Left lung (tissue), 10 donors: ENCODE data around the gene KRT83. TPM values are rescaled to one million over a fixed set of nuclear protein-coding genes. Genes with fewer than 3 reads are reported as not detected.
"Not testable (repeated sequence)": the region's sequence is repeated elsewhere in the genome, so short reads cannot be mapped to it uniquely, and the experiment has no call there.

Experiments used
- ATAC-seq: fragments of 200-7000 bp; cut with Tn5 transposase; one replicate; pipeline ENCODE4 v1.9.1; 2020; ENCODE audit warnings: moderate library complexity
- DNase-seq, 4 donors: peaks; one replicate each; pipeline ENCODE4 v3.0.0-alpha.2; 2013 to 2020
- H3K27ac ChIP-seq, 2 donors: fragments of 200-600 bp; sonication (generic) in 1 of 2; one replicate each; pipeline versions ENCODE4 v1.5.0 to v1.8.0; 2020 to 2021
- H3K27me3 ChIP-seq, 2 donors: fragments of 200-600 bp; sonication (generic) in 1 of 2; one replicate each; pipeline versions ENCODE4 v1.5.0 to v1.8.0; 2020 to 2021
- H3K36me3 ChIP-seq, 2 donors: fragments of 200-600 bp; sonication (generic) in 1 of 2; one replicate each; pipeline versions ENCODE4 v1.5.0 to v1.8.0; 2020 to 2021
- H3K4me1 ChIP-seq, 2 donors: fragments of 200-600 bp; one replicate each; pipeline ENCODE4 v1.8.0; 2021
- H3K4me3 ChIP-seq, 2 donors: fragments of 200-600 bp; sonication (generic) in 1 of 2; one replicate each; pipeline versions ENCODE4 v1.5.0 to v1.8.0; 2020 to 2021; ENCODE audit warnings: mild to moderate bottlenecking in 1 of 2
- H3K9me3 ChIP-seq, 2 donors: fragments of 200-600 bp; sonication (generic) in 1 of 2; one replicate each; pipeline versions ENCODE4 v1.5.0 to v1.8.0; 2020 to 2021
- CTCF ChIP-seq, 2 donors: fragments of 200-600 bp; sonication (generic) in 1 of 2; IDR thresholded peaks; one replicate each; pipeline versions ENCODE4 v1.5.0 to v1.8.0; 2021; ENCODE audit warnings: antibody characterized with exemption in 2 of 2
- intact Hi-C, 2 donors: fragments of 100-400 bp; cut with DNase I; formaldehyde crosslinking; loops; one replicate each; pipeline versions ENCODE4 v1.11.2 to v1.14.2; 2022
- polyA plus RNA-seq, 6 donors: library from polyadenylated mRNA; unstranded; fragments of 120-200 nt; gene quantifications; one replicate each; pipeline ENCODE4 v1.2.1, GENCODE V29; 2013; ENCODE audit not compliant: insufficient read length in 6 of 6
- total RNA-seq, 2 donors: library from RNA; stranded (reverse); fragmentation: NEBNext Ultra II Directional; extraction: Animal tissue kit (Norgen Biotek cat#: 25700); gene quantifications; one replicate each; pipeline ENCODE4 v1.2.1, GENCODE V29; 2021
- donor health status: DM: no; HTN: yes; CAD: no.
- donor health status: DM: no; HTN: no; CAD: no.

Gene KRT83
- total and polyA plus RNA-seq, 8 donors: not detected

DNA sequence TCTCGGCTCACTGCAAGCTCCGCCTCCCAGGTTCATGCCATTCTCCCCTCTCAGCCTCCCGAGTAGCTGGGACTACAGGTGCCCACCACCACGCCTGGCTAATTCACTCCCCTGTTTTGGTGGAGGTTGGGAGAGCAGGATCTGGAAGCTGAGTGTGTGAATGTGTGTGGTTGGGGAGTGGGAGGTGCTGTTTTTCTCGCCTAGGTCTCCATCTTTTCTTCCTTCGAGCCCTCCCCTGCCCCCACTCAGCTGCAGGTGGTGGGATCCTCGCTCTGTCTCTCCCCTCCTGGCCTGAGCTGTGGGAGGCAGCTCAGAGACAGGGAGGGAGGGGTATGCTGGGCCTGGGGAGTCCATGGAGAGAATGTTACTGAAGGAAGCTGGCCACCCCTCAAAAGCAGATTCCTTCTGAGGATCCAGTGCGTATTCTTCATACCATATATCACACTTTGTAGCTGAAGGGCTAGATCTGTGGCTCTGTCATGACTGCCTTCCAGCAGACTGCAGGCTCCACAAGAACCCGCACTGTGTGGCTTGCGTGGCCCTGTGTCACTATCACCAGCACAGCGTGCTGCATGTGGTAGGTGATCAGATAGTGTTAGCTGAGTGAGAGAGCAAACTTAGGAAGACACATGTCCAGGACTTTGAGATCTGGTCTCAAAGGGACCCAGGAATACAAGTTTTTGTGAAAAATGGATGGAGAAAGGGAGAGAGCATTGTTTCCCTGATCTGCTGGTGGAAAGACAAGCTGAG, 2.8 kb downstream of the KRT83 start:
- intact Hi-C loops: no loop called here
- no peak for ATAC-seq
- H3K27ac ChIP-seq: no peak overlapping the region

DNA sequence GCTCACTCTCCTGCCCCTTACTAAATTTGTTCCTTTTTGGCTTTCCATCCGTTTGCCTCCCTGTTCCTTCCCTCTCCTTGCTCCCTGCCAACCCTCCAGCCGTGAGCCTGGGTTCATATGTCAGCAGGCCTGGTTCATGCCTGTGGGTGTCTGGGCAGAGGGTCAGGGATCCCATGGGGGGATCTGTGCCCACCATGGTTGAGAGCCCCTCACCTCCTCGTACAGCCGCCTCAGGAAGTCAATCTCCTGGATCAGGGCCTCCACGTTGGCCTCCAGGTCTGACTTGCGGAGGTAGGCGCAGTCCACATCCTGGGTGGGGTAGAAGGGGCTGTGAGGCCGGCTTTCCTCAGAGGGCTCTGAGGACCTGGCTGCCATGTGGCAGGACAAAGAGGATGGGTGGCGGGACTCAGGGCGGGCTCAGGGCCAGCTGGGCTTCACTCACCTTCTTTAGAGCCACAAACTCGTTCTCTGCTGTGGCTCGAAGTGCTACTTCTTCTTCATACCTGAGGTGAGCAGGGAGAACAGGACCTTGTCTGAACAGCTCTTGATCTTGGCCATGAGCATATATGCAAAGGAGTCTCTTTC, 3.6 kb downstream of the KRT83 start:
- no peak overlapping the region for H3K4me3 ChIP-seq
- ATAC-seq (no peak), DNase-seq (no peak)
- H3K9me3 ChIP-seq: no peaks in the 10 kb centered on the region
- no peaks in the 10 kb centered on the region for H3K36me3 ChIP-seq
- peaks cover 5 to 64% of the 10 kb centered on the region in 2 donors for H3K27me3 ChIP-seq
- TF ChIP-seq CTCF (IDR thresholded peaks at IDR 0.05): no peak
- H3K27ac ChIP-seq: no peak overlapping the region
- no peaks in the 10 kb centered on the region for H3K4me1 ChIP-seq
- intact Hi-C loops: no loop called here

More for the DNA sequence above, 2.8 kb downstream of the KRT83 start:
- DNase-seq: no peak
- no peaks in the 10 kb centered on the region for H3K36me3 ChIP-seq
- no peak for TF ChIP-seq CTCF (IDR thresholded peaks at IDR 0.05)
- H3K9me3 ChIP-seq: no peaks in the 10 kb centered on the region
- no peak overlapping the region for H3K4me3 ChIP-seq
- H3K27me3 ChIP-seq: peaks cover 5 to 69% of the 10 kb centered on the region in 2 donors
- H3K4me1 ChIP-seq: no peaks in the 10 kb centered on the region

GRCh38 chr12:52316701-52317100, 4.5 kb downstream of the KRT83 start:
- Histone ChIP-seq H3K4me3 (no peak overlapping the region), H3K27ac (no peak overlapping the region), H3K27me3 (peaks cover 5 to 64% of the 10 kb centered on the region in 2 donors), H3K9me3 (no peaks in the 10 kb centered on the region), H3K4me1 (no peaks in the 10 kb centered on the region), H3K36me3 (no peaks in the 10 kb centered on the region)
- no peak for TF ChIP-seq CTCF (IDR thresholded peaks at IDR 0.05)
- DNase-seq: no peak
- intact Hi-C loops: no loop called here
- no peak for ATAC-seq

GRCh38 chr12:52316290-52316689, 4.9 kb downstream of the KRT83 start:
- ATAC-seq: no peak
- Histone ChIP-seq H3K27me3 (peaks cover 5 to 64% of the 10 kb centered on the region in 2 donors), H3K36me3 (no peaks in the 10 kb centered on the region), H3K4me1 (no peaks in the 10 kb centered on the region), H3K4me3 (no peak overlapping the region), H3K27ac (no peak overlapping the region), H3K9me3 (no peaks in the 10 kb centered on the region)
- DNase-seq: no peak
- no peak for TF ChIP-seq CTCF (IDR thresholded peaks at IDR 0.05)
- intact Hi-C loops: no loop called here

GRCh38 chr12:52315721-52316120, 5.5 kb downstream of the KRT83 start:
- H3K4me3 ChIP-seq, H3K9me3 ChIP-seq, H3K4me1 ChIP-seq, H3K27ac ChIP-seq, intact Hi-C loops, H3K36me3 ChIP-seq, DNase-seq, ATAC-seq: not testable (repeated sequence)
- peaks cover 5 to 64% of the 10 kb centered on the region in 2 donors for H3K27me3 ChIP-seq
